GM18519 (cell line): ENCODE measurements around the gene NUP62.

Source experiments
- ATAC-seq: cut with Tn5 transposase; IDR thresholded peaks from one replicate; pipeline ENCODE4 v1.9.1; 2021; ENCODE audit warnings: mild to moderate bottlenecking, moderate library complexity; ENCODE audit not compliant: unreplicated experiment, low FRiP score

NUP62 gene

GRCh38 chr19:49884109-49884508 lies 45.2 kb downstream of the NUP62 start:
- ATAC-seq = no peak

DNA sequence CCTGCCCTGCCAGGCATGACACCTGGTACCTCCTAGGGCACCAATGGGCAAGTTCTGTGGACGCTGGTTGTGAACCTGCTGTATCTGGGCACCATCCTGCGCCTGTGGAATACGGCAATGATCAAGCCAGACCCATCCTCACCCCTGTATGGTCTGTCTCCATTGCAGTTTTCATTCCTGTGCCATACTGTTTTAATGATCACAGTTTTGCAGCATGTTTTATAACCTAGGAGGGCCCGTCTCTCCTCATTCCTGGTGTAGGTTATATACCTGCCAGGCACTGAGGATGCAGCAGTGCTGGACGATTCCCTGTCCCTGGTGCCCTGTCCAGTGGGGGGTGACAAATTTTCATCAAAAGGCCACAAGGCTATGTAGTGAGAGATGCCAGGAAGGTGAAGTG lies 46.2 kb downstream of the NUP62 start:
- ATAC-seq = no peak

DNA sequence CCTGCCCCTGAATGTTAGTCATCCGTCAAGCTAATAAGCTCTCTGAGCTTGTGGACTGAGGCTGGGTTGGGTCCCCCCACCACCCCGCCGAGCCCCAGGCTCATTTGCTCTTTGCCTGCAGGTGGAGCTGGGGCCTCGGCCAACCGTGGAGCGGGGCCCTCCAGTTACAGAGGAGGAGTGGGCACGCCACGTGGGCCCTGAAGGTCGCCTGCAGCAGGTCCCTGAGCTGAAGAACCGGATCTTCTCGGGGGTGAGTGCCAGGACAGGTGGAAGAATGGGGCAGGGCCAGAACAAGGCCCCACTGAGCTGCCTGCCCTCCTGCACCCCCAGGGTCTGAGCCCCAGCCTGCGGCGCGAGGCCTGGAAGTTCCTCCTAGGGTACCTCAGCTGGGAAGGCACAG lies 46.7 kb downstream of the NUP62 start:
- ATAC-seq = no peak

GRCh38 chr19:49881672-49882394 lies 47.5 kb downstream of the NUP62 start:
- ATAC-seq = no peak

DNA sequence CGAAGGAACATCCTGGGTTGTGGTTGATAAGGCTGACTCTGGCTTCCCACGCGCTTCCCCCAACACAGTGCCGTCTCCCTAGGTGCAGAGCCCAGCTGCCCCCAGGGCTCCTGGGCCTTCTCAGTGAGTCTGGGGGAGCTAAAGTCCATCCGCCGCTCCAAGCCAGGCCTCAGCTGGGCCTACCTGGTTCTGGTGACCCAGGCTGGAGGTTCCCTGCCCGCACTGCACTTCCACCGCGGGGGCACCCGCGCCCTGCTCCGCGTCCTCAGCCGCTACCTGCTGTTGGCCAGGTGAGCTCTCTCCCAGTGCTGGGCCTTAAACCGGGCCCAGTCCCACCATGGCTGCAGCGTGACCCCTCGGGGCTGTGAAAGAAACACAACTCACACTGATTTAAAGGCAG lies 48.1 kb downstream of the NUP62 start:
- no peak for ATAC-seq

DNA sequence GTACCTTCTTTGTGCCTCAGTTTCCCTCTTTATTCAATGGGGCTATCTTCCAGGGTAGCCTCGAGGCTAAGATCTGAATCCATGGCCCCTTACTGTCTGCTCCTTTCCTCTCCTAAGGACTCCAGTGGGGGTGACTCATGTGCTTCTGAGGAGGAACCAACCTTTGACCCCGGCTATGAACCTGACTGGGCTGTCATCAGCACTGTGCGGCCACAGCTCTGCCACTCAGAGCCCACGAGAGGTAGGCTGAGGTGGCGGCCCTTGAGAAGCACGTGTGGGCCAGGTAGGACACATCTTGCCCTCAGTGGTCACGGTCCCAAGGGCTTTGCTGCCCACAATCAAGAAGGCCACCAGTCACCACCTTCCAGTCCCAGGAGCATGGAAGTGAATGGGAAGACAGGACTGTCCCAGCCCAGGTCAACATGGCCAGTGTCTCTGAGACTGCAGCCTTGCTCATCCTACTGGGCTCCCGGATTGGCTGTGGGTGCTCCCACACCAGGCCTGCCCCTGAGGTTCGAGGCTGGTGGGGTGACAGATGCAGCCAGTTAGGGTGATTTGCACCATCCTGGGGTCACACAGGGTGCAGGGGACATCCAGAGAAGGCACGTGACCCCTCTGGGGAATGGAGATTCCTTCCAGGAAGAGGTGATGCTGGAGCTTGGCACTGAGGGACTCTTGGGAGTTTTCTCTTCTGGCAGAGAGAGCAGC lies 49.0 kb downstream of the NUP62 start:
- no peak for ATAC-seq

- ATAC-seq = no peak
These were observed 49.9 kb downstream of the NUP62 start for GRCh38 chr19:49879243-49879963.

DNA sequence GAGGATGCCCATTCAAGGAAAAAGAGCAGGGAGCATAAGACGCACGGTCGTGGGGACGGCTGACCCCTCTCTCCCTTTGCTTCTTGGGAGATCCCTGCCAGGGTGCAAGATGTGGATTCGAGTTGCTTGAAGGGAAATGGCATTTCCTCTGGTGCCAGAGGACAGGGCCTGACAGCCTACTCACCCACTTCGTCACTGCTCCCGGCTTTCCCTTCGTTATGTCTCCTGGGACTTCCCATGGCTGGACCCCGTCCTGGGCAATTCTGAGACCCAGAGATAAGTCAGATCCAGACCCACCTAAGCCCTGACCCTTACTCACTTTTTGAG lies 50.6 kb downstream of the NUP62 start:
- no peak for ATAC-seq

DNA sequence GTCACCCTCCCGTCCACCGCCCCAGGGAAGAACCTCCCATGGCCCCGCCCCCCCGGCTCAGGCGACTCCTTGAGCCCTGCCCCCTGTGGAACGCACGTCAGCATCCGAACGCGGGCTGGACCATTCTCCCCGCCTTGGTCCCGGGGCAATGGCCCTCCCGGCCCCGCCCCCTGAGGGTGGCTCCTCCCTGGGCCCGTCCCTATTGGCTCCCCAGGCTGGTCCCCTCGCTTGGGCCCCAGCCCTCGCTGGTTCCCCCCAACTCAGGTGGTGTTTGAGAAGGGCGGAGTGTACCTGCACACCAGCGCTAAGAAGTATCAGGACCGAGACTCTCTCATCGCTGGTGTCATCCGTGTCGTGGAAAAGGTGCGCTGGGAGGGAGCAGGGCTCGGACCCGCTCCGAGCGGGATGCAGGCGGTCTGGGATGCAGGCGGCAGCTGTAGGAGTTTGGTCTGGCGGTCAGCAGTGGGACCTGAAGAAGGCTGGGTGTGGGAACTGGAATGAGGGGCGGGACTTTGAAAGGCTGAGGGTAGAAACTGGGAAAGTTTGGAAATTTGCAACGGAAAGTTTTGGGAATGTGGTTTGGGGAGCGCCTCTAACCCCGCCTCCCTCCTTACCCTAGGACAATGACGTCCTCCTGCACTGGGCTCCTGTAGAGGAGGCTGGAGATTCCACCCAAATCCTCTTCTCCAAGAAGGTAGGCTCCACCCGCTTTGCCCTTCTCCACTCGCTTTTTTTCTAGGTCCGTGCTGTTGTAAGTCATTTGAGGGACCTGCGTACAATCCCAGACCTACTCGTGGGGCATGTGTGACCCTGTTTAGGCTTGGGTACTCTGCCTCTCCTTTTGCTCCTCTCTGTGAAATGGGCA lies 51.2 kb downstream of the NUP62 start:
- peak; percentile 23 for ATAC-seq

GRCh38 chr19:49877020-49877878 lies 52.1 kb downstream of the NUP62 start, which contains the start of the genes AKT1S1 and TBC1D17:
Gene AKT1S1, minus strand, starts transcription at chr19:49877355. Its CDS starts 4,060 bp downstream, at chr19:49873295.
Gene TBC1D17, plus strand, starts transcription at chr19:49877702. Its CDS starts 22 bp downstream, at chr19:49877724.
- ATAC-seq = peak; percentile 38

GRCh38 chr19:49876422-49877019 lies 52.8 kb downstream of the NUP62 start:
- peak; percentile 38 for ATAC-seq

DNA sequence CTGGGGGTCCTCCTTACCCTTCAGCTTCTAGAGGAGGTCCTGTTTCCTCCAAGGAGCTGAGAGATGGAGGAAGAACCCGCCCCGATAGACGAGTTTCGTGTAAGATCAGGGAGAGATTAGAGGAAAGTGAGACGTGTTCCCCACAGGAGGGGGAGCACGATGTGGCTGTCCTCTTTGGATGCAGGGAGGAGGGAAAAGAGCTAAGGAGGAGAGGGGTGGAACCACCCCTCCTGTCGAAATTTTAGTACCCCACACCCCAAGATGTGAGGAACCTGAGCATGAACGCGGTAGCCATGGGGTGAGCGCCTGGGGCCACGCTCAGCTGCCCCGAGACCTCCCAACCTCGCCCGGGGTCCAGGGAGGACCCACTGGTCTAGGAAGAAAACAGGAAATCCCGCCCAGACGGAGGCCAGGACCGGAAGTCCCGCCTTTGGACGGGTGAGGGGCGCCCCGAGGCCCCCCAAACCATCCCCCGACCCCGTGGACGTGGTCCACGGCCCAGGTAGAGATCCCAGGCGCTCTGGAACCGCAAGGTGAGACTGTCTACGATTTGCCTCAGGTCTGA lies 53.4 kb downstream of the NUP62 start:
- no peak for ATAC-seq

GRCh38 chr19:49875177-49875576 lies 54.1 kb downstream of the NUP62 start:
- no peak for ATAC-seq

GRCh38 chr19:49874503-49875157 lies 54.7 kb downstream of the NUP62 start:
- ATAC-seq = no peak

DNA sequence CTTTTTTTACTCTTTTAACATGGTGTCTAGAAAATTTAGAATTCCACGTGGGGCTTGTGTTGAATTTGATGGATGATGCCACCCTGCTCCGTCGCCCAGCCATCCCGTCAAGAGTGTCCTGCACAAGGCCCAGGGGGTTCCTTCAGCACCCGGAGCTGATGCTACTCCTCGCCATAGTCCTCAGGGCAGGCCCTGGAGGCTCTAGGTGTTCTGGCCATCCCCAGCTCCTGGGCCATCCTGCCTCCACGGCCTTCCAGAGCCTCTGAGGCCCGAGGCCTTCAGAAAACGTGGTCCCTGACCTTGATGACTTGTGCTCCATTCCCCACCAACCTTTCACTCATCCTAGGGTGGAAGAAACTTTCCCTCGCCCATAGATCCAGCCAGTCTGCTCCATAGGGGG lies 55.5 kb downstream of the NUP62 start:
- no peak for ATAC-seq

DNA sequence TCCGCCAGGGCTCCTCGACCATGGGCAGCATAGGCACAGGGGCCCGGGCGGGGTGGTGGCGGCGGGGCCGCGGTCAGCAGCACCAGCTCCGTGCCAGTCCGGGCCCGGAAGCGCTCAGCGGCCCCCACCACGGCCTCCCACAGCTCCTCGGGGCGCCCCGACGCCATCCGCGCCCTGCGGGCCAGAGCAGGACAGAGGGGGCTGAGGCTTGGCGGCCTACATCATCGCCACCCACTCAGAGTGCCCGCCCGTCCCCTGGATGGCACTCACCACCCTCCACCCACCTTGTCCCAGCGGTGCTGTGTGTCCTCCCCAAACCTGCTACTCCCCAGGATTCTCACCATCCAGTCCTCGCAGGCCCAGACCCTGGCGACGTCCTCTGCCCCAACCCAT lies 56.2 kb downstream of the NUP62 start:
- no peak for ATAC-seq

DNA sequence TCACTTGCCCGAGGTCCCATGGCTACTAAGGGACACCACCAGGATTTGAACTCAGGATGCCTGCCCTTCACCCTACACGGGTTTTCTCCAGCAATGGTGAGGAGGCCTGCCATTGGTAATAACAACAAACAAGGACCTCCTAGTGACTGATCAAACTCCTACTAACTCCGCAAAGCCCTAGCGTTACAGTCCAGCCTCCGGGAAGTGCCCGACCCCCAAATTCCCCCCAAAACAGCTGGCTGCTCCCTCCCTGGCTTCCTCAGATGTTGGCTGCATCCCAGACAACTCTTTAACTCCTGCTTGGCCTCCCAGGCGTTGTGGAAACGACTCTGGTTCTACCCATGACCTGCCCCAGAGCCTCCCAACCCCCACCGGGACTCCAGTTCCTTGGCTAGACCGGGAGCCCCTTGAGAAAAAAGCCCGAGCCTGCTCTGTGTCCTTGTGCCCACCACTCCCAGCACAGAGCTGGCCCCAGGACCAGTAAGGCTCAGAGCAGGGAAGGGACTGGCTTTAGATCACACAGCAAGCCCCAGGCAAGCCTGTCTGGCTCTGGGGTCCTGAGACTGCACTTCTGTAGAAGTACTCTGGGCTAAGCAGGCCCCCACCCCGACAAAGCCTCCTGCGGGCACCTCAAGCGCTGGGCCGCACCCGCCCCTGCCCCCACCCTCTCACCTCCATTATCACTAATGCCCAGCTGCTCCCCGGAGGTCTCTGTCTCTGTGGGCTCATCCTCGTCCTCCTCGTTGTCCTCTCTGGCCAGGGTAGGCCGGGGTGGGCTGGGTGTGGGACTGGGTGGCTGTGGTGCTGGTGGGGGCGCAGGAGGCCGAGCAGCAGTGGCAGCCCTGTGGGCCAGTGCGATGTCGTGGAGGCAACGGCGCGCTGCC lies 56.8 kb downstream of the NUP62 start:
- no peak for ATAC-seq
